T-cell (primary cell): ENCODE results near the gene INPP4A. TPM values are rescaled to one million over a fixed set of nuclear protein-coding genes. Genes with fewer than 3 reads are reported as not detected.
A peak's percentile ranks its signal among the peaks of the same experiment; 100 is the strongest.

Experiments
- ATAC-seq, 4 experiments: fragments of 200-7000 bp in 3 of 4; fragments of 150-1000 bp in 1 of 4; cut with Tn5 transposase; replicated peaks in 1 of 4; 1 replicate in 3 of 4; 2 replicates in 1 of 4; pipeline ENCODE4 v1.10.0; 2021; ENCODE audit warnings: moderate library complexity in 3 of 4, mild to moderate bottlenecking in 2 of 4, moderate number of reproducible peaks in 1 of 4
- CTCF ChIA-PET, 2 donors: fragments of 300-600 bp; sonication (Branson Sonifier 250); formaldehyde crosslinking; loops; one replicate each; lab custom pipeline; 2022; ENCODE audit warnings: antibody characterized with exemption in 2 of 2; lab: Charles Lee
- POLR2A ChIA-PET, 2 donors: fragments of 300-600 bp; sonication (Branson Sonifier 250); formaldehyde crosslinking; loops; one replicate each; lab custom pipeline; 2022; ENCODE audit warnings: antibody characterized with exemption in 2 of 2; lab: Charles Lee
- DNase-seq, 35 experiments: peaks; one replicate each; pipeline versions ENCODE4 v3.0.0 to v3.0.0-alpha.2; 2013 to 2023
- H3K27ac ChIP-seq: one replicate; pipeline ENCODE4 v1.5.1; 2013; ENCODE audit warnings: low read length
- H3K27me3 ChIP-seq, 2 experiments: replicated peaks in 1 of 2; 1 replicate in 1 of 2; 2 replicates in 1 of 2; pipeline versions ENCODE4 v1.6.1 to v1.7.0; 2013; ENCODE audit warnings: low read length in 1 of 2, mixed read lengths in 1 of 2; ENCODE audit not compliant: control insufficient read depth in 2 of 2, insufficient read depth in 2 of 2; ENCODE audit errors: extremely low read depth in 1 of 2
- H3K36me3 ChIP-seq, 2 donors: 1 replicate in 1 of 2; 2 replicates in 1 of 2; pipeline versions ENCODE4 v1.6.1 to v1.7.0; 2013; ENCODE audit warnings: low read length in 1 of 2; ENCODE audit not compliant: control insufficient read depth in 2 of 2, insufficient read depth in 1 of 2; ENCODE audit errors: extremely low read depth in 1 of 2
- H3K4me1 ChIP-seq, 2 experiments: 1 replicate in 1 of 2; 2 replicates in 1 of 2; pipeline versions ENCODE4 v1.6.1 to v1.7.0; 2013; ENCODE audit warnings: low read length in 2 of 2, mixed read lengths in 1 of 2; ENCODE audit not compliant: insufficient read depth in 2 of 2, control insufficient read depth in 1 of 2; ENCODE audit errors: extremely low read depth in 1 of 2
- H3K4me3 ChIP-seq, 2 donors: 1 replicate in 1 of 2; 2 replicates in 1 of 2; pipeline versions ENCODE4 v1.5.1 to v1.7.0; 2013; ENCODE audit warnings: mild to moderate bottlenecking in 2 of 2, low read length in 1 of 2, moderate library complexity in 1 of 2; ENCODE audit not compliant: control insufficient read depth in 1 of 2; ENCODE audit errors: extremely low read depth in 1 of 2
- H3K9me3 ChIP-seq: 2 replicates; pipeline ENCODE4 v1.7.0; 2013
- H3K27ac Mint-ChIP-seq, 2 donors: one replicate each; pipeline ENCODE4 v1.8.0; 2020 to 2021; ENCODE audit warnings: mild to moderate bottlenecking in 2 of 2, mixed read lengths in 2 of 2
- H3K27me3 Mint-ChIP-seq, 2 donors: one replicate each; pipeline ENCODE4 v1.8.0; 2021 to 2022; ENCODE audit warnings: mixed read lengths in 2 of 2
- H3K36me3 Mint-ChIP-seq: one replicate; pipeline ENCODE4 v1.8.0; 2021; ENCODE audit warnings: mixed read lengths
- H3K4me1 Mint-ChIP-seq, 3 donors: one replicate each; pipeline ENCODE4 v1.8.0; 2020 to 2022; ENCODE audit warnings: mixed read lengths in 3 of 3, mild to moderate bottlenecking in 1 of 3
- H3K4me3 Mint-ChIP-seq, 3 donors: one replicate each; pipeline ENCODE4 v1.8.0; 2020 to 2022; ENCODE audit warnings: mild to moderate bottlenecking in 3 of 3, mixed read lengths in 3 of 3, moderate library complexity in 3 of 3
- H3K9me3 Mint-ChIP-seq, 3 donors: one replicate each; pipeline ENCODE4 v1.8.0; 2020 to 2022; ENCODE audit warnings: mixed read lengths in 3 of 3
- WGBS: methylation state at CpG from one replicate; pipeline ENCODE4 v1.1.5; 2013; ENCODE audit warnings: missing lambda C conversion rate; ENCODE audit not compliant: insufficient coverage; 5-methylcytosine and 5-hydroxymethylcytosine counted together
- total RNA-seq, 35 experiments: library from RNA in 6 of 35; stranded (reverse) in 6 of 35; fragments of 120-200 nt in 1 of 35; gene quantifications; one replicate each; pipeline versions ENCODE4 v1.2.1 to v1.2.4 and lab custom pipeline; 2013 to 2026

The INPP4A gene
- total RNA-seq, 5 donors from 2014 or later (not counting 1 experiment from before 2014, with no cell fraction given), result 126 to 153 (median 136) TPM

GRCh38 chr2:98461498-98462049, 16.9 kb downstream of the INPP4A start:
- ATAC-seq, result no peak
- peak overlapping the region; percentile 99 for H3K27ac Mint-ChIP-seq
- no peak overlapping the region for H3K4me3 ChIP-seq
- H3K9me3 Mint-ChIP-seq, result no peaks in the 10 kb centered on the region
- CTCF ChIA-PET, result interaction anchor here in 1 of 2 donors (1.7 kb wide), 1 partner anchor 15 kb away, joined by 3 read pairs; no protein-coding TSS in a partner anchor
- H3K27me3 ChIP-seq, result no peaks in the 10 kb centered on the region
- DNase-seq, result peak in 1 of 35 experiments; percentile 4
- H3K27ac ChIP-seq, result peak overlapping the region; percentile 93
- peaks cover 0 to 8% of the 10 kb centered on the region in 2 donors for H3K36me3 ChIP-seq
- no peaks in the 10 kb centered on the region for H3K9me3 ChIP-seq
- no peaks in the 10 kb centered on the region for H3K27me3 Mint-ChIP-seq
- H3K4me1 Mint-ChIP-seq, result peaks cover 92 to 93% (median 93%) of the 10 kb centered on the region in 3 donors
- POLR2A ChIA-PET, result interaction anchor here in 1 of 2 donors (0.6 kb wide), 1 partner anchor 31 kb away, joined by 3 read pairs; no protein-coding TSS in a partner anchor
- WGBS, result 77% methylated on average over 5 of the region's 6 CpGs
- peaks cover 75 to 98% of the 10 kb centered on the region in 2 experiments for H3K4me1 ChIP-seq
- peaks cover 13% of the 10 kb centered on the region for H3K36me3 Mint-ChIP-seq
- peak overlapping the region in 1 of 3 donors; percentile 72 for H3K4me3 Mint-ChIP-seq

GRCh38 chr2:98463081-98463481, 18.4 kb downstream of the INPP4A start:
- H3K27me3 Mint-ChIP-seq, result no peaks in the 10 kb centered on the region
- H3K4me1 ChIP-seq, result peaks cover 80 to 95% of the 10 kb centered on the region in 2 experiments
- CTCF ChIA-PET, result interaction anchor here in 1 of 2 donors (0.5 to 3.0 kb wide), 3 partner anchors 13 to 758 kb away, joined by 3 to 29 read pairs (median 7); partner anchors contain the start of gene INPP4A
- peak overlapping the region; percentile 78 to 79 (median 78) for H3K4me3 Mint-ChIP-seq
- no peaks in the 10 kb centered on the region for H3K9me3 ChIP-seq
- H3K27ac Mint-ChIP-seq, result peak overlapping the region; percentile 95 to 98
- peaks cover 9% of the 10 kb centered on the region for H3K36me3 Mint-ChIP-seq
- peak overlapping the region; percentile 93 for H3K27ac ChIP-seq
- H3K27me3 ChIP-seq, result no peaks in the 10 kb centered on the region
- no peaks in the 10 kb centered on the region for H3K9me3 Mint-ChIP-seq
- H3K4me1 Mint-ChIP-seq, result peaks cover 92 to 94% (median 93%) of the 10 kb centered on the region in 3 donors
- POLR2A ChIA-PET, result interaction anchor here in 1 of 2 donors (1.8 kb wide), 1 partner anchor 16 kb away, joined by 6 read pairs; no protein-coding TSS in a partner anchor
- ATAC-seq (no peak), DNase-seq (peak in 1 of 35 experiments; percentile 5)
- 58% methylated on average over 8 of the region's 11 CpGs for WGBS
- H3K36me3 ChIP-seq, result peaks cover 0 to 3% of the 10 kb centered on the region in 2 donors
- peak overlapping the region in 1 of 2 donors; percentile 36 for H3K4me3 ChIP-seq

GRCh38 chr2:98463551-98463971, 18.9 kb downstream of the INPP4A start:
- ChIA-PET POLR2A (interaction anchor here (0.6 to 2.4 kb wide), 7 partner anchors 7 to 96 kb away, joined by 3 to 9 read pairs (median 7); no protein-coding TSS in a partner anchor), CTCF (interaction anchor here (0.5 to 3.2 kb wide), 5 partner anchors 13 to 50 kb away, joined by 3 to 29 read pairs (median 7); partner anchors contain the start of gene INPP4A (in 1 of the 2))
- Mint-ChIP-seq H3K4me3 (peak overlapping the region; percentile 78 to 79 (median 78)), H3K9me3 (no peaks in the 10 kb centered on the region), H3K27me3 (no peaks in the 10 kb centered on the region), H3K27ac (peak overlapping the region; percentile 95 to 98), H3K4me1 (peaks cover 92 to 94% (median 93%) of the 10 kb centered on the region in 3 donors), H3K36me3 (peaks cover 8% of the 10 kb centered on the region)
- DNase-seq, result no peak
- Histone ChIP-seq H3K27me3 (no peaks in the 10 kb centered on the region), H3K4me1 (peaks cover 79 to 95% of the 10 kb centered on the region in 2 experiments), H3K4me3 (peak overlapping the region in 1 of 2 donors; percentile 36), H3K9me3 (no peaks in the 10 kb centered on the region), H3K27ac (peak overlapping the region; percentile 93), H3K36me3 (peaks cover 0 to 3% of the 10 kb centered on the region in 2 donors)
- 23% methylated on average over 9 of the region's 10 CpGs for WGBS
- ATAC-seq, result no peak

- ChIA-PET CTCF (interaction anchor here (0.5 to 3.2 kb wide), 10 partner anchors 10 to 52 kb away, joined by 3 to 29 read pairs (median 6); partner anchors contain the start of gene INPP4A (in 1 of the 2)), POLR2A (interaction anchor here (0.5 to 2.4 kb wide), 10 partner anchors 8 to 221 kb away, joined by 3 to 9 read pairs (median 6); no protein-coding TSS in a partner anchor)
- peak overlapping the region; percentile 93 for H3K27ac ChIP-seq
- H3K27me3 ChIP-seq, result no peaks in the 10 kb centered on the region
- Mint-ChIP-seq H3K4me1 (peaks cover 92 to 93% (median 93%) of the 10 kb centered on the region in 3 donors), H3K4me3 (peak overlapping the region; percentile 78 to 79 (median 78)), H3K36me3 (peaks cover 8% of the 10 kb centered on the region), H3K9me3 (no peaks in the 10 kb centered on the region), H3K27me3 (no peaks in the 10 kb centered on the region), H3K27ac (peak overlapping the region; percentile 95 to 98)
- 3% methylated on average over 10 of the region's 10 CpGs for WGBS
- no peaks in the 10 kb centered on the region for H3K9me3 ChIP-seq
- H3K36me3 ChIP-seq, result no peaks in the 10 kb centered on the region
- peak; percentile 34 to 62 (median 50) for ATAC-seq
- peaks cover 75 to 95% of the 10 kb centered on the region in 2 experiments for H3K4me1 ChIP-seq
- H3K4me3 ChIP-seq, result peak overlapping the region in 1 of 2 donors; percentile 36
- peak in 10 of 35 experiments; percentile 30 to 66 (median 51) for DNase-seq
Measured at GRCh38 chr2:98463988-98464771, 19.5 kb downstream of the INPP4A start.

GRCh38 chr2:98464772-98465310, 20.2 kb downstream of the INPP4A start:
- H3K4me3 ChIP-seq, result peak overlapping the region; percentile 36 to 54
- DNase-seq, result peak in 9 of 35 experiments; percentile 20 to 79 (median 27)
- peak; percentile 22 to 33 (median 32) for ATAC-seq

More at GRCh38 chr2:98464772-98465310, 20.2 kb downstream of the INPP4A start:
- no peaks in the 10 kb centered on the region for H3K9me3 ChIP-seq
- no peaks in the 10 kb centered on the region for H3K27me3 Mint-ChIP-seq
- POLR2A ChIA-PET, result interaction anchor here (0.5 to 2.4 kb wide), 12 partner anchors 9 to 565 kb away, joined by 3 to 9 read pairs (median 3); no protein-coding TSS in a partner anchor
- WGBS, result 4% methylated on average over 8 of the region's 12 CpGs
- H3K4me1 ChIP-seq, result peaks cover 70 to 95% of the 10 kb centered on the region in 2 experiments
- peak overlapping the region; percentile 95 to 98 for H3K27ac Mint-ChIP-seq
- peaks cover 6% of the 10 kb centered on the region for H3K36me3 Mint-ChIP-seq
- peaks cover 0 to 2% of the 10 kb centered on the region in 2 donors for H3K36me3 ChIP-seq
- CTCF ChIA-PET, result interaction anchor here (1.2 to 3.2 kb wide), 11 partner anchors 8 to 52 kb away, joined by 3 to 29 read pairs (median 6); partner anchors contain the start of gene INPP4A (in 1 of the 2)
- H3K27ac ChIP-seq, result peak overlapping the region; percentile 93
- no peaks in the 10 kb centered on the region for H3K27me3 ChIP-seq
- H3K9me3 Mint-ChIP-seq, result no peaks in the 10 kb centered on the region
- H3K4me3 Mint-ChIP-seq, result peak overlapping the region; percentile 78 to 79 (median 78)
- H3K4me1 Mint-ChIP-seq, result peaks cover 91 to 92% (median 92%) of the 10 kb centered on the region in 3 donors
